ENCODE results near the gene PPDPF. TPM values are rescaled to one million over a fixed set of nuclear protein-coding genes. Genes with fewer than 3 reads are reported as not detected.

Gene PPDPF
- polyA plus RNA-seq, 1 donor from 2014 or later: 95.1 TPM

DNA sequence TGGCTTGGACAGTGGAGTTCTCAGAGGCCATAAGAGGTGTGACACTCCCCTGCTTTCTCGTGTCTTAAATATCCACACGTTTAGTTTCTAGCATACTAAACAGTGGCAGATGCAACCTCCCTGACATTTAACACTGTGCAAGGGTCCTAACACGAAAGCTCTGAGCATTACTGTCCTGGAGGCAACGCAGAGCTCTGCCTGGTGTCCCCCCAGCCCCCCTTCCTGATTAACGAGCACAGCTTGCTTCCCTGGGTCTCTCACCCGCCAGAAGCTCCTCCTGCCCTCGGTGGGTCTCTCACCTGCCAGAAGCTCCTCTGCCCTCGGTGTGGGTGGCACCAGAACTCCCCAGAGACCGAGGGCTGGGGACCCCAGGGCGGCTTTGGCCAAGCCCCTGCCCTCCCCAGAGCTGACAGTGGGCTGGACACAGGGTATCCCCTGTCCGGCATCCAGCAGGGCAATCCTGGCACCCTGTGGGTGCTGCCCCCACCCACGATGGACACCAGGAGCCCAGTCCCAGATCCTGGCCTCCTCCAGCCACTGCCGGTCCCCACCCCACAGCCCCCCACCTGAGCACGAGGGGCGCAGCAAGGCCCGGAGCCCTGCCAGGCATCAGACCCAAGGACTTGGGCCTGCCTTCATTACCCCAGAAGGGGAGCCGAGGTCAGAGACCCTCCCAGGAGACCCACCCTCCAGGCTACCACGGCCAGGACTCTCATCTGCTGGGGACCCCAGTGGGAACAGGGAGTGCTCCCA is 35.7 kb upstream of the PPDPF start:
- H3K4me2 ChIP-seq (ENCODE audit: low read length): no peak overlapping the region
- H3K9me3 ChIP-seq (ENCODE audit: low read length): no peaks in the 10 kb centered on the region
- H4K20me1 ChIP-seq (ENCODE audit: insufficient read depth): no peaks in the 10 kb centered on the region
- H3K4me3 ChIP-seq (ENCODE audit: low read length): no peak overlapping the region
- no peak overlapping the region for H2AFZ ChIP-seq (ENCODE audit: low read depth, low read length)
- no peaks in the 10 kb centered on the region for H3K27me3 ChIP-seq (ENCODE audit: insufficient read depth, low read depth, low read length)
- H3K36me3 ChIP-seq (ENCODE audit: insufficient read depth, low read length): no peaks in the 10 kb centered on the region
- H3K27ac ChIP-seq (ENCODE audit: low read length): no peak overlapping the region
- H3K9me2 ChIP-seq (ENCODE audit: insufficient read depth, low read length): no peaks in the 10 kb centered on the region
- no peaks in the 10 kb centered on the region for H3K79me2 ChIP-seq (replicated peaks; ENCODE audit: insufficient read depth, low read length)
- no peaks in the 10 kb centered on the region for H3F3A ChIP-seq (ENCODE audit: insufficient read depth, low read length, poor library complexity, severe bottlenecking)
- TF ChIP-seq MXI1 (conservative IDR thresholded peaks at IDR 0.05; ENCODE audit: poor library complexity, severe bottlenecking): no peak
- TF ChIP-seq EP300 (conservative IDR thresholded peaks at IDR 0.05; ENCODE audit: poor library complexity, severe bottlenecking): no peak
- TF ChIP-seq, protein P1, sequence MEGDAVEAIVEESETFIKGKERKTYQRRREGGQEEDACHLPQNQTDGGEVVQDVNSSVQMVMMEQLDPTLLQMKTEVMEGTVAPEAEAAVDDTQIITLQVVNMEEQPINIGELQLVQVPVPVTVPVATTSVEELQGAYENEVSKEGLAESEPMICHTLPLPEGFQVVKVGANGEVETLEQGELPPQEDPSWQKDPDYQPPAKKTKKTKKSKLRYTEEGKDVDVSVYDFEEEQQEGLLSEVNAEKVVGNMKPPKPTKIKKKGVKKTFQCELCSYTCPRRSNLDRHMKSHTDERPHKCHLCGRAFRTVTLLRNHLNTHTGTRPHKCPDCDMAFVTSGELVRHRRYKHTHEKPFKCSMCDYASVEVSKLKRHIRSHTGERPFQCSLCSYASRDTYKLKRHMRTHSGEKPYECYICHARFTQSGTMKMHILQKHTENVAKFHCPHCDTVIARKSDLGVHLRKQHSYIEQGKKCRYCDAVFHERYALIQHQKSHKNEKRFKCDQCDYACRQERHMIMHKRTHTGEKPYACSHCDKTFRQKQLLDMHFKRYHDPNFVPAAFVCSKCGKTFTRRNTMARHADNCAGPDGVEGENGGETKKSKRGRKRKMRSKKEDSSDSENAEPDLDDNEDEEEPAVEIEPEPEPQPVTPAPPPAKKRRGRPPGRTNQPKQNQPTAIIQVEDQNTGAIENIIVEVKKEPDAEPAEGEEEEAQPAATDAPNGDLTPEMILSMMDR (IDR thresholded peaks at IDR 0.05; ENCODE audit: poor library complexity, severe bottlenecking): no peak
- TF ChIP-seq POLR2AphosphoS5 (IDR thresholded peaks at IDR 0.05): no peak
- no peak for TF ChIP-seq EZH2 (IDR thresholded peaks at IDR 0.05; ENCODE audit: borderline replicate concordance, insufficient read depth, low read length, poor library complexity, severe bottlenecking)
- no peak for TF ChIP-seq TAF1 (IDR thresholded peaks at IDR 0.05; ENCODE audit: low read depth)
- no peak for TF ChIP-seq RAD21 (conservative IDR thresholded peaks at IDR 0.05)
- TF ChIP-seq, protein P2, sequence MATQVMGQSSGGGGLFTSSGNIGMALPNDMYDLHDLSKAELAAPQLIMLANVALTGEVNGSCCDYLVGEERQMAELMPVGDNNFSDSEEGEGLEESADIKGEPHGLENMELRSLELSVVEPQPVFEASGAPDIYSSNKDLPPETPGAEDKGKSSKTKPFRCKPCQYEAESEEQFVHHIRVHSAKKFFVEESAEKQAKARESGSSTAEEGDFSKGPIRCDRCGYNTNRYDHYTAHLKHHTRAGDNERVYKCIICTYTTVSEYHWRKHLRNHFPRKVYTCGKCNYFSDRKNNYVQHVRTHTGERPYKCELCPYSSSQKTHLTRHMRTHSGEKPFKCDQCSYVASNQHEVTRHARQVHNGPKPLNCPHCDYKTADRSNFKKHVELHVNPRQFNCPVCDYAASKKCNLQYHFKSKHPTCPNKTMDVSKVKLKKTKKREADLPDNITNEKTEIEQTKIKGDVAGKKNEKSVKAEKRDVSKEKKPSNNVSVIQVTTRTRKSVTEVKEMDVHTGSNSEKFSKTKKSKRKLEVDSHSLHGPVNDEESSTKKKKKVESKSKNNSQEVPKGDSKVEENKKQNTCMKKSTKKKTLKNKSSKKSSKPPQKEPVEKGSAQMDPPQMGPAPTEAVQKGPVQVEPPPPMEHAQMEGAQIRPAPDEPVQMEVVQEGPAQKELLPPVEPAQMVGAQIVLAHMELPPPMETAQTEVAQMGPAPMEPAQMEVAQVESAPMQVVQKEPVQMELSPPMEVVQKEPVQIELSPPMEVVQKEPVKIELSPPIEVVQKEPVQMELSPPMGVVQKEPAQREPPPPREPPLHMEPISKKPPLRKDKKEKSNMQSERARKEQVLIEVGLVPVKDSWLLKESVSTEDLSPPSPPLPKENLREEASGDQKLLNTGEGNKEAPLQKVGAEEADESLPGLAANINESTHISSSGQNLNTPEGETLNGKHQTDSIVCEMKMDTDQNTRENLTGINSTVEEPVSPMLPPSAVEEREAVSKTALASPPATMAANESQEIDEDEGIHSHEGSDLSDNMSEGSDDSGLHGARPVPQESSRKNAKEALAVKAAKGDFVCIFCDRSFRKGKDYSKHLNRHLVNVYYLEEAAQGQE (IDR thresholded peaks at IDR 0.05; ENCODE audit: borderline replicate concordance): no peak
- TF ChIP-seq SMC3 (conservative IDR thresholded peaks at IDR 0.05; ENCODE audit: poor library complexity): no peak
- H3K9ac ChIP-seq (ENCODE audit: low read length): no peak overlapping the region

GRCh38 chr20:63486300-63486855 is 34.2 kb upstream of the PPDPF start:
- H3K9me3 ChIP-seq (ENCODE audit: low read length): no peaks in the 10 kb centered on the region
- peaks cover 3% of the 10 kb centered on the region for H3K36me3 ChIP-seq (ENCODE audit: insufficient read depth, low read length)
- H3K4me3 ChIP-seq (ENCODE audit: low read length): no peak overlapping the region
- TF ChIP-seq SMC3 (conservative IDR thresholded peaks at IDR 0.05; ENCODE audit: poor library complexity): no peak
- no peak for TF ChIP-seq TAF1 (IDR thresholded peaks at IDR 0.05; ENCODE audit: low read depth)
- TF ChIP-seq MXI1 (conservative IDR thresholded peaks at IDR 0.05; ENCODE audit: poor library complexity, severe bottlenecking): no peak
- TF ChIP-seq POLR2AphosphoS5 (IDR thresholded peaks at IDR 0.05): no peak
- TF ChIP-seq, protein P1 (IDR thresholded peaks at IDR 0.05; ENCODE audit: poor library complexity, severe bottlenecking): no peak
- TF ChIP-seq, protein P2 (IDR thresholded peaks at IDR 0.05; ENCODE audit: borderline replicate concordance): no peak
- TF ChIP-seq EP300 (conservative IDR thresholded peaks at IDR 0.05; ENCODE audit: poor library complexity, severe bottlenecking): no peak
- TF ChIP-seq EZH2 (IDR thresholded peaks at IDR 0.05; ENCODE audit: borderline replicate concordance, insufficient read depth, low read length, poor library complexity, severe bottlenecking): no peak
- no peak for TF ChIP-seq RAD21 (conservative IDR thresholded peaks at IDR 0.05)
- no peaks in the 10 kb centered on the region for H3K79me2 ChIP-seq (replicated peaks; ENCODE audit: insufficient read depth, low read length)
- no peaks in the 10 kb centered on the region for H3K9me2 ChIP-seq (ENCODE audit: insufficient read depth, low read length)
- H3K27ac ChIP-seq (ENCODE audit: low read length): no peak overlapping the region
- no peaks in the 10 kb centered on the region for H4K20me1 ChIP-seq (ENCODE audit: insufficient read depth)
- no peaks in the 10 kb centered on the region for H3F3A ChIP-seq (ENCODE audit: insufficient read depth, low read length, poor library complexity, severe bottlenecking)
- no peak overlapping the region for H3K4me2 ChIP-seq (ENCODE audit: low read length)
- no peak overlapping the region for H2AFZ ChIP-seq (ENCODE audit: low read depth, low read length)
- no peak overlapping the region for H3K9ac ChIP-seq (ENCODE audit: low read length)
- H3K27me3 ChIP-seq (ENCODE audit: insufficient read depth, low read depth, low read length): no peaks in the 10 kb centered on the region
